Left lung (tissue), 10 donors: Measurements from ENCODE around the gene SLC37A4. TPM values are rescaled to one million over a fixed set of nuclear protein-coding genes. Genes with fewer than 3 reads are reported as not detected.
A peak's percentile ranks its signal among the peaks of the same experiment; 100 is the strongest.

Source experiments
- ATAC-seq: fragments of 200-7000 bp; cut with Tn5 transposase; one replicate; pipeline ENCODE4 v1.9.1; 2020; ENCODE audit warnings: moderate library complexity
- DNase-seq, 4 donors: peaks; one replicate each; pipeline ENCODE4 v3.0.0-alpha.2; 2013 to 2020
- H3K27ac ChIP-seq, 2 donors: fragments of 200-600 bp; sonication (generic) in 1 of 2; one replicate each; pipeline versions ENCODE4 v1.5.0 to v1.8.0; 2020 to 2021
- H3K27me3 ChIP-seq, 2 donors: fragments of 200-600 bp; sonication (generic) in 1 of 2; one replicate each; pipeline versions ENCODE4 v1.5.0 to v1.8.0; 2020 to 2021
- H3K36me3 ChIP-seq, 2 donors: fragments of 200-600 bp; sonication (generic) in 1 of 2; one replicate each; pipeline versions ENCODE4 v1.5.0 to v1.8.0; 2020 to 2021
- H3K4me1 ChIP-seq, 2 donors: fragments of 200-600 bp; one replicate each; pipeline ENCODE4 v1.8.0; 2021
- H3K4me3 ChIP-seq, 2 donors: fragments of 200-600 bp; sonication (generic) in 1 of 2; one replicate each; pipeline versions ENCODE4 v1.5.0 to v1.8.0; 2020 to 2021; ENCODE audit warnings: mild to moderate bottlenecking in 1 of 2
- H3K9me3 ChIP-seq, 2 donors: fragments of 200-600 bp; sonication (generic) in 1 of 2; one replicate each; pipeline versions ENCODE4 v1.5.0 to v1.8.0; 2020 to 2021
- CTCF ChIP-seq, 2 donors: fragments of 200-600 bp; sonication (generic) in 1 of 2; IDR thresholded peaks; one replicate each; pipeline versions ENCODE4 v1.5.0 to v1.8.0; 2021; ENCODE audit warnings: antibody characterized with exemption in 2 of 2
- intact Hi-C, 2 donors: fragments of 100-400 bp; cut with DNase I; formaldehyde crosslinking; loops; one replicate each; pipeline versions ENCODE4 v1.11.2 to v1.14.2; 2022
- polyA plus RNA-seq, 6 donors: library from polyadenylated mRNA; unstranded; fragments of 120-200 nt; gene quantifications; one replicate each; pipeline ENCODE4 v1.2.1, GENCODE V29; 2013; ENCODE audit not compliant: insufficient read length in 6 of 6
- total RNA-seq, 2 donors: library from RNA; stranded (reverse); fragmentation: NEBNext Ultra II Directional; extraction: Animal tissue kit (Norgen Biotek cat#: 25700); gene quantifications; one replicate each; pipeline ENCODE4 v1.2.1, GENCODE V29; 2021
- donor health status: DM: no; HTN: yes; CAD: no.
- donor health status: DM: no; HTN: no; CAD: no.

SLC37A4 gene
- total and polyA plus RNA-seq, 8 donors: 17.8 to 28.8 (median 25.5) TPM

- DNase-seq (no peak), ATAC-seq (no peak)
- Histone ChIP-seq H3K27me3 (no peaks in the 10 kb centered on the region), H3K36me3 (peaks cover 0 to 7% of the 10 kb centered on the region in 2 donors), H3K27ac (no peak overlapping the region), H3K4me1 (peaks cover 15 to 24% of the 10 kb centered on the region in 2 donors), H3K9me3 (no peaks in the 10 kb centered on the region), H3K4me3 (no peak overlapping the region)
- TF ChIP-seq CTCF (IDR thresholded peaks at IDR 0.05): no peak
- intact Hi-C loops: no loop called here
Observed at GRCh38 chr11:119031912-119032280, 1.2 kb upstream of the SLC37A4 start.

DNA sequence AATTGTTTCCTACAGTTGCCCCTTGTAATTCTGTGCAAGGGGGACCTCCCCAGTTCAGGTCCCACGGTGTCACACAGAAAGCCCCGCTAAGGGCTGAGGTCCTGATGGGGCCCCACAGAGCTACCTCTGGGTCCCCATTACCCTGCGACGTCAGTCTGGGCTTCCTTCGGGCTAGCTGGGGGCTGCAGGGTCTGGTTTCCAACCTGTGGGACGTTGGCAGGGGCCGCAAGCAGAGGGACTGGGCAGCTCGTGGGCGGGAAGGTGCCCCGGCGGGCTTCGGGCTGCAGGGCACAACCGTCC, 698 bp downstream of the SLC37A4 start:
- Histone ChIP-seq H3K27ac (peak overlapping the region; percentile 75 to 82), H3K4me3 (peak overlapping the region; percentile 78 to 87), H3K9me3 (no peaks in the 10 kb centered on the region), H3K36me3 (peaks cover 0 to 22% of the 10 kb centered on the region in 2 donors), H3K27me3 (no peaks in the 10 kb centered on the region), H3K4me1 (peaks cover 15 to 30% of the 10 kb centered on the region in 2 donors)
- ATAC-seq: no peak
- intact Hi-C loops: no loop called here
- TF ChIP-seq CTCF (IDR thresholded peaks at IDR 0.05): no peak
- DNase-seq: no peak

DNA sequence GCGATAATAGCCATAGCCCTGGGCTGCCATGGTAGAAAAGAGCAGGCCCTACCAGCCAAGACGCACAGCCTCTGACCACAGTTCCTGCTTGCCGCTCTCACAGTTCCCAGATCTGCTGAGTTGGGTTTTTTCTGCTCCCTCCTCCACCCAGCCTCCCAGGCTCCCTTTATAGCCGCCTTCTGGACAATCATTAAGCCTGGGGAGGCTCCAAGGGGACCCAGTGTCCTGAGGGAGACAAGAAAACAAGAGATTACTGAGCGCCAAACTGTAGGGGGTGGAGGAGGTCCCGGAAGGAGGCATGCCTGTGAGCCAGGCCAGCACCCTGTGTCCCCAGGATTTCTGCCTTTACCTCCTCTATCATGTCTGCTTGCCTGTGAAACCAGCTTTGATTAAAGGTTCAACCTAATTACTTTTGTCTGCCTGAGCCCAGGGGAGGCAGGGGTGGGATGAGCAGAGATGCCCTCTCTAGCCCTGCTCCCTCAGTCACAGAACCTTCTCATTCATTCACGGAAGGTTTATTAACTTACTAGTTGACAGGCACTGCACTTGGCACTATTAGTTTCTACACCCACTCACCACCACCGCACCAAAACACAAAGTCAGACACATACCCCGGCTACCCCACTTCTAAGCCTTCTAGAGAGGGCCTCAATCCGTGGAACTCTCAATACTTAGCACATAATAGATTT, 1.2 kb downstream of the SLC37A4 start:
- peak; percentile 14 for ATAC-seq
- peaks cover 0 to 27% of the 10 kb centered on the region in 2 donors for H3K36me3 ChIP-seq
- H3K27ac ChIP-seq: peak overlapping the region; percentile 75 to 82
- no peaks in the 10 kb centered on the region for H3K9me3 ChIP-seq
- intact Hi-C loops: no loop called here
- H3K27me3 ChIP-seq: no peaks in the 10 kb centered on the region
- peak overlapping the region; percentile 78 to 87 for H3K4me3 ChIP-seq
- H3K4me1 ChIP-seq: peaks cover 15 to 34% of the 10 kb centered on the region in 2 donors
- TF ChIP-seq CTCF (IDR thresholded peaks at IDR 0.05): no peak
- DNase-seq: peak in 1 of 4 donors; percentile 50

GRCh38 chr11:119029069-119029339, 1.7 kb downstream of the SLC37A4 start:
- Histone ChIP-seq H3K27ac (peak overlapping the region in 1 of 2 donors; percentile 45), H3K36me3 (peaks cover 0 to 32% of the 10 kb centered on the region in 2 donors), H3K27me3 (no peaks in the 10 kb centered on the region), H3K4me1 (peaks cover 15 to 34% of the 10 kb centered on the region in 2 donors), H3K4me3 (peak overlapping the region in 1 of 2 donors; percentile 78), H3K9me3 (no peaks in the 10 kb centered on the region)
- TF ChIP-seq CTCF (IDR thresholded peaks at IDR 0.05): no peak
- ATAC-seq (no peak), DNase-seq (no peak)
- intact Hi-C loops: no loop called here

GRCh38 chr11:119028346-119029068, 2.2 kb downstream of the SLC37A4 start:
- DNase-seq (no peak), ATAC-seq (no peak)
- TF ChIP-seq CTCF (IDR thresholded peaks at IDR 0.05): no peak
- Histone ChIP-seq H3K4me3 (no peak overlapping the region), H3K27me3 (no peaks in the 10 kb centered on the region), H3K9me3 (no peaks in the 10 kb centered on the region), H3K4me1 (peaks cover 15 to 36% of the 10 kb centered on the region in 2 donors), H3K36me3 (peaks cover 0 to 37% of the 10 kb centered on the region in 2 donors), H3K27ac (peak overlapping the region in 1 of 2 donors; percentile 45)
- intact Hi-C loops: no loop called here
